ENCODE measurements around the gene PPP5C. TPM values are rescaled to one million over a fixed set of nuclear protein-coding genes. Genes with fewer than 3 reads are reported as not detected.

The PPP5C gene
- total and polyA plus RNA-seq, 2 donors, result 30.7 to 44.5 TPM

Small RNA genes lying within 50 kb of the gene (small RNA-seq; reads per million reads assigned to genes)
- gene RNU6-924P, result not detected

Other genes starting within 250 kb of the PPP5C start
- gene IGFL3, start 222.4 kb upstream of the PPP5C start, total RNA-seq, result not detected
- not detected for gene IGFL3, start 222.4 kb upstream of the PPP5C start, polyA plus RNA-seq
- gene IGFL2, start 198.8 kb upstream of the PPP5C start, total RNA-seq, result not detected
- gene IGFL2, start 198.8 kb upstream of the PPP5C start, polyA plus RNA-seq, result not detected
- gene IGFL1, start 117.3 kb upstream of the PPP5C start, total RNA-seq, result not detected
- 0.11 TPM for gene IGFL1, start 117.3 kb upstream of the PPP5C start, polyA plus RNA-seq
- 41.0 TPM for gene HIF3A, start 50.0 kb upstream of the PPP5C start, total RNA-seq
- gene HIF3A, start 50.0 kb upstream of the PPP5C start, polyA plus RNA-seq, result 186 TPM
- 42.6 TPM for gene CCDC8, start 66.5 kb downstream of the PPP5C start, total RNA-seq
- gene CCDC8, start 66.5 kb downstream of the PPP5C start, polyA plus RNA-seq, result 20.4 TPM
- 1.6 TPM for gene PNMA8C, start 81.8 kb downstream of the PPP5C start, total RNA-seq
- 0.68 TPM for gene PNMA8C, start 81.8 kb downstream of the PPP5C start, polyA plus RNA-seq
- gene PNMA8A, start 124.5 kb downstream of the PPP5C start, total RNA-seq, result 14.3 TPM
- 16.3 TPM for gene PNMA8A, start 124.5 kb downstream of the PPP5C start, polyA plus RNA-seq
- gene PNMA8B, start 148.8 kb downstream of the PPP5C start, total RNA-seq, result 4.0 TPM
- 2.8 TPM for gene PNMA8B, start 148.8 kb downstream of the PPP5C start, polyA plus RNA-seq

Data from urinary bladder (tissue), 2 donors.